Neural cell (in vitro differentiated cells): ENCODE results near the gene FRMD4B. TPM values are rescaled to one million over a fixed set of nuclear protein-coding genes. Genes with fewer than 3 reads are reported as not detected.

Experiments
- H2AFZ ChIP-seq: fragments of 200-600, 300-800 bp; sonication (generic), shearing (Covaris generic); 2 replicates; pipeline ENCODE4 v1.6.0; 2014; ENCODE audit warnings: low read depth, mild to moderate bottlenecking, antibody characterized with exemption, low read length, moderate library complexity
- H3F3A ChIP-seq: fragments of 200-600 bp; shearing (Covaris generic); 2 replicates; pipeline ENCODE4 v1.6.1; 2016; ENCODE audit warnings: mild to moderate bottlenecking, moderate library complexity, mixed read lengths, antibody characterized with exemption, low read length; ENCODE audit not compliant: insufficient read depth, poor library complexity, severe bottlenecking
- H3K27ac ChIP-seq: fragments of 200-600, 300-800 bp; sonication (generic), shearing (Covaris generic); 2 replicates; pipeline ENCODE4 v1.5.1; 2014; ENCODE audit warnings: mild to moderate bottlenecking, low read length, moderate library complexity
- H3K27me3 ChIP-seq: fragments of 300-800, 200-600 bp; sonication (generic), shearing (Covaris generic); 2 replicates; pipeline ENCODE4 v1.6.0; 2014; ENCODE audit warnings: mild to moderate bottlenecking, low read depth, low read length, moderate library complexity; ENCODE audit not compliant: insufficient read depth
- H3K36me3 ChIP-seq: fragments of 300-800, 200-600 bp; sonication (generic), shearing (Covaris generic); 2 replicates; pipeline ENCODE4 v1.5.1; 2014; ENCODE audit warnings: mild to moderate bottlenecking, antibody characterized with exemption, low read length, moderate library complexity; ENCODE audit not compliant: insufficient read depth
- H3K4me2 ChIP-seq: fragments of 300-800, 200-600 bp; sonication (generic), shearing (Covaris generic); 2 replicates; pipeline ENCODE4 v1.6.0; 2014; ENCODE audit warnings: mild to moderate bottlenecking, low read length
- H3K4me3 ChIP-seq: fragments of 300-800, 200-600 bp; sonication (generic), shearing (Covaris generic); 2 replicates; pipeline ENCODE4 v1.5.1; 2014; ENCODE audit warnings: mild to moderate bottlenecking, low read length, moderate library complexity
- H3K79me2 ChIP-seq: fragments of 200-600 bp; shearing (Covaris generic); replicated peaks from 2 replicates; pipeline ENCODE4 v1.6.0; 2014; ENCODE audit warnings: mild to moderate bottlenecking, low read length, moderate library complexity; ENCODE audit not compliant: insufficient read depth
- H3K9ac ChIP-seq: fragments of 300-800, 200-600 bp; sonication (generic), shearing (Covaris generic); 2 replicates; pipeline ENCODE4 v1.6.1; 2016; ENCODE audit warnings: mild to moderate bottlenecking, low read length, mixed read lengths
- H3K9me2 ChIP-seq: fragments of 200-600 bp; shearing (Covaris generic); 2 replicates; pipeline ENCODE4 v1.6.1; 2016; ENCODE audit warnings: mild to moderate bottlenecking, low read length, mixed read lengths; ENCODE audit not compliant: insufficient read depth
- H3K9me3 ChIP-seq: fragments of 200-600, 300-800 bp; sonication (generic), shearing (Covaris generic); 2 replicates; pipeline ENCODE4 v1.6.1; 2016; ENCODE audit warnings: mild to moderate bottlenecking, mixed run types, low read length, moderate library complexity, mixed read lengths
- H4K20me1 ChIP-seq: fragments of 200-600 bp; shearing (Covaris generic); 2 replicates; pipeline ENCODE4 v1.6.1; 2016; ENCODE audit warnings: mild to moderate bottlenecking, mixed run types; ENCODE audit not compliant: insufficient read depth
- CTCF ChIP-seq: fragments of 450-650 bp; IDR thresholded peaks from 2 replicates; pipeline ENCODE4 v1.5.1; 2014; ENCODE audit warnings: antibody characterized with exemption, mild to moderate bottlenecking, moderate library complexity; ENCODE audit not compliant: poor library complexity, severe bottlenecking
- EP300 ChIP-seq: fragments of 450-650 bp; conservative IDR thresholded peaks from 2 replicates; pipeline ENCODE4 v1.6.1; 2014; ENCODE audit warnings: antibody characterized with exemption, mild to moderate bottlenecking, moderate library complexity; ENCODE audit not compliant: poor library complexity, severe bottlenecking
- EZH2 ChIP-seq: fragments of 200-600, 300-800 bp; shearing (Covaris generic), sonication (generic); IDR thresholded peaks from 2 replicates; pipeline ENCODE4 v1.6.1; 2014; ENCODE audit warnings: antibody characterized with exemption, low read length, borderline replicate concordance, mild to moderate bottlenecking; ENCODE audit not compliant: insufficient read depth, poor library complexity, severe bottlenecking
- MXI1 ChIP-seq: fragments of 450-650 bp; conservative IDR thresholded peaks from 2 replicates; pipeline ENCODE4 v1.6.1; 2014; ENCODE audit warnings: antibody characterized with exemption, mild to moderate bottlenecking; ENCODE audit not compliant: poor library complexity, severe bottlenecking
- POLR2AphosphoS5 ChIP-seq: IDR thresholded peaks from 2 replicates; pipeline ENCODE4 v1.6.1; 2012
- RAD21 ChIP-seq: fragments of 450-650 bp; conservative IDR thresholded peaks from 2 replicates; pipeline ENCODE4 v1.6.1; 2014; ENCODE audit warnings: antibody characterized with exemption, mild to moderate bottlenecking, moderate library complexity
- REST ChIP-seq: IDR thresholded peaks from 2 replicates; pipeline ENCODE4 v1.6.1; 2012; ENCODE audit warnings: borderline replicate concordance
- SMC3 ChIP-seq: fragments of 450-650 bp; conservative IDR thresholded peaks from 2 replicates; pipeline ENCODE4 v1.6.1; 2014; ENCODE audit warnings: antibody characterized with exemption, mild to moderate bottlenecking, moderate library complexity; ENCODE audit not compliant: poor library complexity
- TAF1 ChIP-seq: IDR thresholded peaks from 2 replicates; pipeline ENCODE4 v1.6.1; 2012; ENCODE audit warnings: low read depth
- polyA plus RNA-seq: library from polyadenylated mRNA; depleted of rRNA; stranded (reverse); fragments of >200 nt; gene quantifications from 2 replicates; pipeline ENCODE4 v1.2.3, GENCODE V29; 2014

The FRMD4B gene
- polyA plus RNA-seq, 1 donor from 2014 or later, result 6.2 TPM

- Histone ChIP-seq H3K27me3 (no peaks in the 10 kb centered on the region), H3K9ac (no peak overlapping the region), H2AFZ (no peak overlapping the region), H3K79me2 (no peaks in the 10 kb centered on the region), H3K9me2 (no peaks in the 10 kb centered on the region), H3F3A (no peaks in the 10 kb centered on the region), H4K20me1 (no peaks in the 10 kb centered on the region), H3K4me3 (no peak overlapping the region), H3K36me3 (no peaks in the 10 kb centered on the region), H3K9me3 (no peaks in the 10 kb centered on the region), H3K4me2 (no peak overlapping the region), H3K27ac (no peak overlapping the region)
- no peak for TF ChIP-seq POLR2AphosphoS5
- no peak for TF ChIP-seq EZH2
- TF ChIP-seq REST, result no peak
- no peak for TF ChIP-seq RAD21
- TF ChIP-seq SMC3, result no peak
- TF ChIP-seq MXI1, result no peak
- no peak for TF ChIP-seq TAF1
- no peak for TF ChIP-seq CTCF
These were observed 47.5 kb upstream of the FRMD4B start for GRCh38 chr3:69433121-69433968.

- no peak overlapping the region for H2AFZ ChIP-seq
- H3K4me3 ChIP-seq, result no peak overlapping the region
- no peaks in the 10 kb centered on the region for H3K79me2 ChIP-seq
- H3K9me2 ChIP-seq, result no peaks in the 10 kb centered on the region
- H4K20me1 ChIP-seq, result no peaks in the 10 kb centered on the region
- no peak overlapping the region for H3K9ac ChIP-seq
- H3K4me2 ChIP-seq, result no peak overlapping the region
- H3K27ac ChIP-seq, result no peak overlapping the region
- no peaks in the 10 kb centered on the region for H3K9me3 ChIP-seq
- no peaks in the 10 kb centered on the region for H3F3A ChIP-seq
- no peaks in the 10 kb centered on the region for H3K36me3 ChIP-seq
- H3K27me3 ChIP-seq, result no peaks in the 10 kb centered on the region
- TF ChIP-seq CTCF (no peak), EP300 (no peak), RAD21 (no peak), REST (no peak), SMC3 (no peak)
These were observed 42.9 kb upstream of the FRMD4B start for GRCh38 chr3:69428657-69429255.
